ENCODE measurements around the gene MAPK8IP3. TPM values are rescaled to one million over a fixed set of nuclear protein-coding genes. Genes with fewer than 3 reads are reported as not detected.

The MAPK8IP3 gene
- total and polyA plus RNA-seq, 12 donors = 12.1 to 430 (median 56.1) TPM

DNA sequence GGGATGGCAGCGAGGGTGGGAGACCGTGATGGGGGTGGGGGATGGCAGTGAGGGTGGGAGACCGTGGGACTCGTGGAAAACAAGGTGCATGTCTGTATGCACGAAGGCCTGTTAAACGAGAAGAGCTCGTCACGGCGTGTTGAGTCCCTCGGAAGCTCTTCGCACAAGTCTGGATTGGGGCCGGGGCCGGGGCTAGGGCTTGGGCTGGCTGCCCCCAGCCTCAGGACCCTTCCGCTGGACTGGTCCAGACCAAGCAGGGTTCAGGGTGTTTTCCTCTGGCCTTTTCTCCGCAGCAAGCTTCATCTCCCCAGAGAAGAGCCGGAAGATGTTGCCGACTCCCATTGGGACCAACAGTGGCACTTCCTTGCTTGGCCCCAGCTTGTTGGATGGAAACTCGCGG, 35.6 kb upstream of the MAPK8IP3 start:
- Histone ChIP-seq H3K36me3 (replicated peaks in 1 of 2) (peaks cover 0 to 93% of the 10 kb centered on the region in 2 donors), H3K27me3 (no peaks in the 10 kb centered on the region), H3K4me3 (no peak overlapping the region), H3K9me3 (replicated peaks in 1 of 3) (no peaks in the 10 kb centered on the region), H3K27ac (no peak overlapping the region), H3K4me1 (replicated peaks in 1 of 2) (no peaks in the 10 kb centered on the region)
- no peak for TF ChIP-seq POLR2A (IDR thresholded peaks at IDR 0.05)
- TF ChIP-seq, protein P1, sequence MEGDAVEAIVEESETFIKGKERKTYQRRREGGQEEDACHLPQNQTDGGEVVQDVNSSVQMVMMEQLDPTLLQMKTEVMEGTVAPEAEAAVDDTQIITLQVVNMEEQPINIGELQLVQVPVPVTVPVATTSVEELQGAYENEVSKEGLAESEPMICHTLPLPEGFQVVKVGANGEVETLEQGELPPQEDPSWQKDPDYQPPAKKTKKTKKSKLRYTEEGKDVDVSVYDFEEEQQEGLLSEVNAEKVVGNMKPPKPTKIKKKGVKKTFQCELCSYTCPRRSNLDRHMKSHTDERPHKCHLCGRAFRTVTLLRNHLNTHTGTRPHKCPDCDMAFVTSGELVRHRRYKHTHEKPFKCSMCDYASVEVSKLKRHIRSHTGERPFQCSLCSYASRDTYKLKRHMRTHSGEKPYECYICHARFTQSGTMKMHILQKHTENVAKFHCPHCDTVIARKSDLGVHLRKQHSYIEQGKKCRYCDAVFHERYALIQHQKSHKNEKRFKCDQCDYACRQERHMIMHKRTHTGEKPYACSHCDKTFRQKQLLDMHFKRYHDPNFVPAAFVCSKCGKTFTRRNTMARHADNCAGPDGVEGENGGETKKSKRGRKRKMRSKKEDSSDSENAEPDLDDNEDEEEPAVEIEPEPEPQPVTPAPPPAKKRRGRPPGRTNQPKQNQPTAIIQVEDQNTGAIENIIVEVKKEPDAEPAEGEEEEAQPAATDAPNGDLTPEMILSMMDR (IDR thresholded peaks at IDR 0.05) = no peak
- intact Hi-C loops (cut with DNase I) = loop anchor here in 1 of 2 donors (10.0 kb wide), 1 partner anchor 74 kb away; no protein-coding TSS in a partner anchor
- no peak for DNase-seq
- WGBS, 4 donors = 88 to 96% (median 95%) methylated on average over 15 to 19 of the region's 19 CpGs

DNA sequence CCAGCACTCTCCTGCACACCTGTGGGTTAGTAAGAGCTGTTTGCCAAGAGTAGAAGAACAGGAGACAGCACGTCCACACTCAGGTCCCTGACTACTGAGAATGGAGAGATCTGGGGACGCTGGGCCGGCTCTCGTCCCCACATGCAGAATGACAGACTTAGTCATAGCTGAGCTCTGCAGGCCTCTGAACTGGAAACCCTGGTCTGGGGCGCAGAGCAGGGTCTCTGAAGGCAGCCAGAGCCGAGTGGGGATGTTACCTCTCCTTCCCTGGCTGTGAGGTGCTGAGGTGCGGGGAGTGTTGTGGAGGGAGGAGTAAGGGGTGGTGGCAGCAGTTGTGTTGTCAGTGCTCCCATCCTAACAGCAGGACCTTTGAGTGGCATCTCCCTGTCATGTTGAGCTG, 35.1 kb upstream of the MAPK8IP3 start:
- no peak overlapping the region for H3K4me3 ChIP-seq
- H3K36me3 ChIP-seq (replicated peaks in 1 of 2) = peaks cover 0 to 91% of the 10 kb centered on the region in 2 donors
- 94 to 100% (median 97%) methylated on average over 1 to 7 of the region's 7 CpGs for WGBS, 4 donors
- no peak for DNase-seq
- no peaks in the 10 kb centered on the region for H3K4me1 ChIP-seq (replicated peaks in 1 of 2)
- no peak overlapping the region for H3K27ac ChIP-seq
- intact Hi-C loops (cut with DNase I) = loop anchor here in 1 of 2 donors (10.0 kb wide), 1 partner anchor 74 kb away; no protein-coding TSS in a partner anchor
- no peaks in the 10 kb centered on the region for H3K9me3 ChIP-seq (replicated peaks in 1 of 3)
- TF ChIP-seq, protein P1 (IDR thresholded peaks at IDR 0.05) = no peak
- no peak for TF ChIP-seq POLR2A (IDR thresholded peaks at IDR 0.05)
- no peaks in the 10 kb centered on the region for H3K27me3 ChIP-seq

DNA sequence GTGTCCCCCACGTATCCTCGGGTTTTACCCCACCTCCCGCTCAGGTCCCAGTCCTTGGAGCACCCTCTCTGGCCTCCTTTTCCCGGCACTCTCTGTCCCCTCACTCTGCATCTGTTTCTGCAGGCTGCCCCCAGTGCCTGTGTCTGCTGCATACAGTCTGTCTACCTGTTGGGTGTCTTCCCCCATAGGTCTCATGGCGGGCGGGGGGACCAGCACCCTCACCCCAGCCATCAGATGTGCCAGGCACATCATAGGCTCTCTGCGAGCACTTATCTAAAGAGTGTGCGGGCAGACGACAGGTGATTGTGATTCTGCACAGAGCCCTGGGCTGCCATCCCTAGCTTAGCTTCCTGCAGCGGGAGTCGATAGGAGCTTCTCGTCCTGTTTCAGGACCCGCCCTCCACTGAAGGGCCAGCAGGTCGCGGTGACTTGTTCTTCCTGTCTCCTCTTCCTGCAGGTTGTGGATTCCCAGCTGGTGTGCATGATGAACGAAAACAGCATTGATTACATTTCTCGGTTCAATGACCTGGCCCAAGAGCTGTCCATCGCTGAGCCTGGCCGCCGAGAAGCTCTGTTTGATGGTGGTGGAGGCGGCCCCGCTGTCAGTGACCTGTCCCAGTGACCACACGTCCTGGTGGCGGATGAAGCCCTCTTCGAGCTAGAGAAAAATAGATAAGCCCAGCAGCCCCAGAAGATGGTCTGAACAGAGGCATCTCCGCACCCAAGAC, 32.4 kb upstream of the MAPK8IP3 start:
- WGBS, 4 donors = 89 to 94% (median 92%) methylated on average over 11 to 26 of the region's 26 CpGs
- H3K4me1 ChIP-seq (replicated peaks in 1 of 2) = peaks cover 0 to 5% of the 10 kb centered on the region in 2 donors

DNA sequence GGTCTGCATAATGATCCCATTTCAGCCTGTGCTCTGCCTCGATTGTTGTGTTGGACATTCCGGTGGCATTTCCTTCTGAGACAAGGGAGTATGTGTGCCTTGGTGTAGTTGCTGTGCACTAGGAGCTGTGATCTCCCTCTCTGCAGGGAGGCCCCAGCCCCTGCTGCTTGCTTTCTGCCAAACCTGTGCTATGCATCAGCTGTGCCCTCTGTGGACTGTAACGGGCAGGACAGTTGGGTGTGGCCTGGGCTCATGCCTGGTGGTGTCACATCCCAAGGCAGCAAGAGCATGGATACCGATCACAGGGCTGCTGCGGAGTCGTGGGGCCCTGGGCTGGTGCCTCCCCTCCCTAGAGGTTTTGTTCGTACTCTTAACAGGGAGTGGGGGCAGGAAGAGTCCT, 31.7 kb upstream of the MAPK8IP3 start:
- peaks cover 0 to 57% of the 10 kb centered on the region in 2 donors for H3K36me3 ChIP-seq (replicated peaks in 1 of 2)
- no peak for DNase-seq
- intact Hi-C loops (cut with DNase I) = loop anchor here in 1 of 2 donors (10.0 kb wide), 1 partner anchor 70 kb away; no protein-coding TSS in a partner anchor

More for the DNA sequence above, 32.4 kb upstream of the MAPK8IP3 start:
- H3K4me3 ChIP-seq = no peak overlapping the region
- no peak overlapping the region for H3K27ac ChIP-seq
- TF ChIP-seq POLR2A (IDR thresholded peaks at IDR 0.05) = no peak
- TF ChIP-seq, protein P1 (IDR thresholded peaks at IDR 0.05) = no peak
- DNase-seq = no peak
- H3K27me3 ChIP-seq = no peaks in the 10 kb centered on the region
- intact Hi-C loops (cut with DNase I) = loop anchor here in 1 of 2 donors (10.0 kb wide), 1 partner anchor 71 kb away; no protein-coding TSS in a partner anchor
- peaks cover 0 to 64% of the 10 kb centered on the region in 2 donors for H3K36me3 ChIP-seq (replicated peaks in 1 of 2)
- H3K9me3 ChIP-seq (replicated peaks in 1 of 3) = no peaks in the 10 kb centered on the region

More for the DNA sequence above, 31.7 kb upstream of the MAPK8IP3 start:
- H3K4me3 ChIP-seq = no peak overlapping the region
- H3K9me3 ChIP-seq (replicated peaks in 1 of 3) = no peaks in the 10 kb centered on the region
- H3K4me1 ChIP-seq (replicated peaks in 1 of 2) = peaks cover 0 to 10% of the 10 kb centered on the region in 2 donors
- TF ChIP-seq, protein P1 (IDR thresholded peaks at IDR 0.05) = no peak
- no peak for TF ChIP-seq POLR2A (IDR thresholded peaks at IDR 0.05)
- no peak overlapping the region for H3K27ac ChIP-seq
- WGBS, 4 donors = 87 to 100% (median 90%) methylated on average over 2 to 7 of the region's 7 CpGs
- no peaks in the 10 kb centered on the region for H3K27me3 ChIP-seq

Data from adrenal gland (tissue), 12 donors.